ENCODE measurements around the gene PGA5.

PGA5 gene

DNA sequence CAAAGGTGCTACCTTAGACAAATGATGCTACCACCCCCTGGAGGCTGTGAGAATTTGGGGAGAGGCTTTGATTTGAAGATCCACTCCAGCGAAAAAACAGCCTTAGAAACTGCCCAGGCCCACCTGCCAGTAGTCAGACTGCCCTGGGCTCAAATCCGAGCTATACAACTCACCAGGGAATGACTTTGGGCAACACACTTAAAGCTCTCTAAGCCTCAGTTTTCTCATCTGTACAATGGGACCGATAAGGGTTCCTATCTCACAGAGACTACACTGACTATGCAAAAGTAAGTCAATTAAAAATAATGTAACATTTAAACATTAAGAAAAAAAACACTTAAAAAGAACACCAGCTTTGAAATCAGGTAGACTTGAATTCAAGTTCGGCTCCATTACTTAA lies 34.2 kb downstream of the PGA5 start:
- Histone ChIP-seq H3K9ac (ENCODE audit: low read length) (no peak overlapping the region), H3K36me3 (ENCODE audit: low read length) (no peaks in the 10 kb centered on the region), H3K4me2 (ENCODE audit: low read depth, low read length, poor library complexity, severe bottlenecking) (no peak overlapping the region), H3K9me2 (replicated peaks; ENCODE audit: insufficient read depth, low read length) (no peaks in the 10 kb centered on the region), H3K27ac (ENCODE audit: low read depth, low read length) (no peak overlapping the region), H3K9me3 (ENCODE audit: insufficient read depth, low read length) (no peaks in the 10 kb centered on the region), H3K4me3 (ENCODE audit: insufficient read depth, low read length, poor library complexity, severe bottlenecking) (no peak overlapping the region), H2AFZ (ENCODE audit: low read depth, low read length, severe bottlenecking) (no peak overlapping the region), H4K20me1 (ENCODE audit: low read depth, low read length) (no peaks in the 10 kb centered on the region), H3K27me3 (ENCODE audit: low read length) (no peaks in the 10 kb centered on the region), H3F3A (ENCODE audit: insufficient read depth) (no peaks in the 10 kb centered on the region), H3K79me2 (ENCODE audit: insufficient read depth, low read length) (no peaks in the 10 kb centered on the region)
- TF ChIP-seq CTCF (IDR thresholded peaks at IDR 0.05; ENCODE audit: insufficient read depth, low read length, poor library complexity, severe bottlenecking) (no peak), EZH2phosphoT487 (conservative IDR thresholded peaks at IDR 0.05; ENCODE audit: low read length) (no peak)

DNA sequence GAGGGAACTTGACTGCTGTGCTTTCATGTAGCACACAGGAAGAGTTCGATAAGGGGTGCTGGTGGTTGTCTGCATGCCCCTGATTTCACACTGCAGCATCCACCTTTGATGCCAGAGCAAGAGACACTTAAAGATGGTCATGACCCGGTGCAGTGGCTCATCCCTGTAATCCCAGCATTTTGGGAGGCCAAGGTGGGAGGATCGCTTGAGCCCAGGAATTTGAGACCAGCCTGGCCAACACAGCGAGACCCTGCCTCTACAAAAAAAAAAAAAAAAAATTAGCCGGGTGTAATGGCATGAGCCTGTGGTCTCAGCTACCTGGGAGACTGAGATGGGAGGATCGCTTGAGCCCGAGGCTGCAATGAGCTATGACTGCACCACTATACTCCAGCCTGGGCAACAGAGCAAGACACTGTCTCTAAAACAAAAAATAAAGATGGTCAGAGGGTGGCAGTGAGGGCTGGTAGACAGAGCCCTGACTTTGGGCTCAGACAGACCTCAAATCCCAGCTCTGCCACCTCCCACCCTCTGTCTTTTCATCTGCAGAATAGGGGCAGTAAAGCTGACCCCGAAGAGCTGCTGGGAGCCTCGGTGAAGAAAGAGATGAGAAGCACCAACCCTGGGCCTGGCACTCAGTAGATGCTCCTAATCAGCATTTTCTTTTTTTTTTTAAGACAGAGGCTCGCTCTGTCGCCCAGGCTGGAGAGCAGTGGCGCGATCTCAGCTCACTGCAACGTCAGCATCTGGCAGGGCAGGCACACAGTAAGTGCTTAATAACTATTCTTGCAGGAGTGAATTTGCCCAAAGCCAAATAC lies 36.4 kb downstream of the PGA5 start:
- TF ChIP-seq EZH2phosphoT487 (conservative IDR thresholded peaks at IDR 0.05; ENCODE audit: low read length) (no peak), CTCF (IDR thresholded peaks at IDR 0.05; ENCODE audit: insufficient read depth, low read length, poor library complexity, severe bottlenecking) (no peak)
- H3K4me3 ChIP-seq (ENCODE audit: insufficient read depth, low read length, poor library complexity, severe bottlenecking): no peak overlapping the region
- H3K9me3 ChIP-seq (ENCODE audit: insufficient read depth, low read length): no peaks in the 10 kb centered on the region

GRCh38 chr11:61278001-61278470 lies 37.1 kb downstream of the PGA5 start:
- Histone ChIP-seq H2AFZ (ENCODE audit: low read depth, low read length, severe bottlenecking) (no peak overlapping the region), H4K20me1 (ENCODE audit: low read depth, low read length) (no peaks in the 10 kb centered on the region), H3K36me3 (ENCODE audit: low read length) (0 out of 2 replicates have a peak, but pooled peaks cover 2% of the 10 kb centered on the region), H3K79me2 (ENCODE audit: insufficient read depth, low read length) (no peaks in the 10 kb centered on the region), H3K9me2 (replicated peaks; ENCODE audit: insufficient read depth, low read length) (no peaks in the 10 kb centered on the region), H3K9me3 (ENCODE audit: insufficient read depth, low read length) (no peaks in the 10 kb centered on the region), H3F3A (ENCODE audit: insufficient read depth) (no peaks in the 10 kb centered on the region), H3K9ac (ENCODE audit: low read length) (no peak overlapping the region), H3K27ac (ENCODE audit: low read depth, low read length) (no peak overlapping the region), H3K4me3 (ENCODE audit: insufficient read depth, low read length, poor library complexity, severe bottlenecking) (no peak overlapping the region), H3K27me3 (ENCODE audit: low read length) (no peaks in the 10 kb centered on the region), H3K4me2 (ENCODE audit: low read depth, low read length, poor library complexity, severe bottlenecking) (no peak overlapping the region)
- TF ChIP-seq EZH2phosphoT487 (conservative IDR thresholded peaks at IDR 0.05; ENCODE audit: low read length) (no peak), CTCF (IDR thresholded peaks at IDR 0.05; ENCODE audit: insufficient read depth, low read length, poor library complexity, severe bottlenecking) (no peak)

More for the DNA sequence above, 36.4 kb downstream of the PGA5 start:
- no peaks in the 10 kb centered on the region for H4K20me1 ChIP-seq (ENCODE audit: low read depth, low read length)
- H3K27me3 ChIP-seq (ENCODE audit: low read length): no peaks in the 10 kb centered on the region
- H3K4me2 ChIP-seq (ENCODE audit: low read depth, low read length, poor library complexity, severe bottlenecking): no peak overlapping the region
- H3K9me2 ChIP-seq (replicated peaks; ENCODE audit: insufficient read depth, low read length): no peaks in the 10 kb centered on the region
- H3F3A ChIP-seq (ENCODE audit: insufficient read depth): no peaks in the 10 kb centered on the region
- H2AFZ ChIP-seq (ENCODE audit: low read depth, low read length, severe bottlenecking): no peak overlapping the region
- H3K27ac ChIP-seq (ENCODE audit: low read depth, low read length): no peak overlapping the region
- H3K79me2 ChIP-seq (ENCODE audit: insufficient read depth, low read length): no peaks in the 10 kb centered on the region
- 0 out of 2 replicates have a peak, but pooled peaks cover 2% of the 10 kb centered on the region for H3K36me3 ChIP-seq (ENCODE audit: low read length)
- no peak overlapping the region for H3K9ac ChIP-seq (ENCODE audit: low read length)

Measured in SU-DHL-6 (cell line).